Vagina (tissue), 2 donors: Measurements from ENCODE around the gene PITPNM1. TPM values are rescaled to one million over a fixed set of nuclear protein-coding genes. Genes with fewer than 3 reads are reported as not detected.

Experiments
- DNase-seq, 2 donors: peaks; one replicate each; pipeline ENCODE4 v3.0.0-alpha.2; 2017; ENCODE audit errors: extremely low spot score in 2 of 2
- H3K27ac ChIP-seq: fragments of 200-600 bp; sonication (generic); one replicate; pipeline ENCODE4 v1.5.1; 2019
- H3K27me3 ChIP-seq: fragments of 200-600 bp; sonication (generic); one replicate; pipeline ENCODE4 v1.5.1; 2019
- H3K36me3 ChIP-seq, 2 donors: fragments of 200-600 bp; sonication (generic); one replicate each; pipeline ENCODE4 v1.5.1; 2017 to 2019
- H3K4me1 ChIP-seq: fragments of 200-600 bp; sonication (generic); one replicate; pipeline ENCODE4 v1.5.1; 2019
- H3K4me3 ChIP-seq, 2 donors: fragments of 200-600 bp; sonication (generic); 1 replicate in 1 of 2; 2 replicates in 1 of 2; pipeline ENCODE4 v1.5.1; 2016 to 2019
- H3K9me3 ChIP-seq: fragments of 200-600 bp; sonication (generic); one replicate; pipeline ENCODE4 v1.5.1; 2019
- POLR2A ChIP-seq, 2 donors: fragments of 450-650 bp; IDR thresholded peaks; one replicate each; pipeline ENCODE4 v1.6.1; 2017; ENCODE audit warnings: antibody characterized with exemption in 2 of 2, mild to moderate bottlenecking in 2 of 2, moderate library complexity in 2 of 2
- POLR2AphosphoS5 ChIP-seq, 2 donors: sonication (generic); formaldehyde crosslinking; IDR thresholded peaks; one replicate each; pipeline ENCODE4 v1.9.0; 2017; ENCODE audit warnings: antibody characterized with exemption in 2 of 2, mild to moderate bottlenecking in 2 of 2, low read depth in 1 of 2; ENCODE audit not compliant: insufficient read depth in 1 of 2
- intact Hi-C: fragments of 100-400 bp; cut with DNase I; formaldehyde crosslinking; loops from one replicate; pipeline ENCODE4 v1.15.1; 2023
- total RNA-seq: library from RNA; depleted of rRNA; stranded (reverse); fragments of >200 nt; gene quantifications from one replicate; pipeline ENCODE4 v1.2.3, GENCODE V29; 2016
- TF ChIP-seq, protein P1 (sequence below), 3 experiments: fragments of 450-650 bp in 2 of 3; fragments of 200-600 bp in 1 of 3; sonication (generic) in 1 of 3; IDR thresholded peaks; one replicate each; pipeline ENCODE4 v1.5.1; 2017 to 2019; ENCODE audit warnings: antibody characterized with exemption in 3 of 3, mild to moderate bottlenecking in 2 of 3, moderate library complexity in 2 of 3

PITPNM1 gene
- total RNA-seq, 1 donor from 2014 or later, result 21.9 TPM

DNA sequence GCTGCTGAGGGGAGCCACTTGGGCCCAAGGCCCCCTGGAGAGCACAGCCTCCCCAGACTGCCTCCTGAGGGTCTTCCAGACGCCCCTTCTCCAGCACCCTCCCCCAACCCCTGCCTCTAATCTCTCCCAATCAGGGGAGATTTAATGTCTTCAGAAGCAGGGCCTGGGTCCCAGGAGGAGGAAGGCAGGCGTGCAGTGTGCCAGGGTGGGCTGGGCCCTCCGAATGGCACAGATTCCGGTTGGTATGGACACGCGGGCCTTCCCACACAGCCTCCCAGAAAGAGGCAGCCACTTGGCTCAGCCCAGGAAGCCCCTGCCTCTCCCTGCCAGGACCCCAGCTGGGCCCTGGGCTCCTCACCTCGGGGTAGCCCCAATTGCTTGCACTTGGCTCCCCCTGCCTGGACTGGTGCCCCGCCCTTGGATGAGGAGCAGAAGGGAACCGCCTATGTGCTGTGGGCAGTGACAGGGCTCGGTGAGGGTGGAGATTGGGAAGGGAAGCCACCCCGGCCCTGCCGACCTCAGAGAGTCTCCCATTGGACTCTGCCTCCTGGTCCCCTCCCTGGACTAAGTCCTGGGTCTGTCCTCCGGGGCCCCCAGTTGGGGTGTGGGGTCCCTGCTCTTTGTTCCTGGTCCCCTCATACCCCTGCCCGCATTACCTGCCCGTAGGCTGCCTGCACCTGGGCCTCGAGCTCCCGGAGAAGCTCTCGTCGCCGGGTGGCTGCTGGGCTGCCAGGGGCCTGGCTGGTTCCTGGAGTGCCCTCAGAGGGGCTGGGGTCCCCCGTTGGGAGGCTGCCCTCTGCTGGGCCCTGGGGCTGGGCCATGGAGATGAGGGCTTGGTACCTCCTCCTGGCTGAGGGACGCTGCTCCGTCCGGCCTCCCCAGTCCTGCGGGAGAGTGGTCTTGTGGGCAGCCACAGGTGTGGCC, 18.7 kb upstream of the PITPNM1 start:
- Histone ChIP-seq H3K36me3 (no peaks in the 10 kb centered on the region), H3K4me3 (no peak overlapping the region), H3K9me3 (no peaks in the 10 kb centered on the region), H3K27me3 (no peaks in the 10 kb centered on the region), H3K4me1 (no peaks in the 10 kb centered on the region), H3K27ac (no peak overlapping the region)
- intact Hi-C loops, result no loop called here
- TF ChIP-seq, protein P1, sequence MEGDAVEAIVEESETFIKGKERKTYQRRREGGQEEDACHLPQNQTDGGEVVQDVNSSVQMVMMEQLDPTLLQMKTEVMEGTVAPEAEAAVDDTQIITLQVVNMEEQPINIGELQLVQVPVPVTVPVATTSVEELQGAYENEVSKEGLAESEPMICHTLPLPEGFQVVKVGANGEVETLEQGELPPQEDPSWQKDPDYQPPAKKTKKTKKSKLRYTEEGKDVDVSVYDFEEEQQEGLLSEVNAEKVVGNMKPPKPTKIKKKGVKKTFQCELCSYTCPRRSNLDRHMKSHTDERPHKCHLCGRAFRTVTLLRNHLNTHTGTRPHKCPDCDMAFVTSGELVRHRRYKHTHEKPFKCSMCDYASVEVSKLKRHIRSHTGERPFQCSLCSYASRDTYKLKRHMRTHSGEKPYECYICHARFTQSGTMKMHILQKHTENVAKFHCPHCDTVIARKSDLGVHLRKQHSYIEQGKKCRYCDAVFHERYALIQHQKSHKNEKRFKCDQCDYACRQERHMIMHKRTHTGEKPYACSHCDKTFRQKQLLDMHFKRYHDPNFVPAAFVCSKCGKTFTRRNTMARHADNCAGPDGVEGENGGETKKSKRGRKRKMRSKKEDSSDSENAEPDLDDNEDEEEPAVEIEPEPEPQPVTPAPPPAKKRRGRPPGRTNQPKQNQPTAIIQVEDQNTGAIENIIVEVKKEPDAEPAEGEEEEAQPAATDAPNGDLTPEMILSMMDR (IDR thresholded peaks at IDR 0.05), result no peak
- no peak for TF ChIP-seq POLR2AphosphoS5 (IDR thresholded peaks at IDR 0.05; ENCODE audit: insufficient read depth in 1 of 2, low read depth in 1 of 2)
- TF ChIP-seq POLR2A (IDR thresholded peaks at IDR 0.05), result no peak
- no peak for DNase-seq

DNA sequence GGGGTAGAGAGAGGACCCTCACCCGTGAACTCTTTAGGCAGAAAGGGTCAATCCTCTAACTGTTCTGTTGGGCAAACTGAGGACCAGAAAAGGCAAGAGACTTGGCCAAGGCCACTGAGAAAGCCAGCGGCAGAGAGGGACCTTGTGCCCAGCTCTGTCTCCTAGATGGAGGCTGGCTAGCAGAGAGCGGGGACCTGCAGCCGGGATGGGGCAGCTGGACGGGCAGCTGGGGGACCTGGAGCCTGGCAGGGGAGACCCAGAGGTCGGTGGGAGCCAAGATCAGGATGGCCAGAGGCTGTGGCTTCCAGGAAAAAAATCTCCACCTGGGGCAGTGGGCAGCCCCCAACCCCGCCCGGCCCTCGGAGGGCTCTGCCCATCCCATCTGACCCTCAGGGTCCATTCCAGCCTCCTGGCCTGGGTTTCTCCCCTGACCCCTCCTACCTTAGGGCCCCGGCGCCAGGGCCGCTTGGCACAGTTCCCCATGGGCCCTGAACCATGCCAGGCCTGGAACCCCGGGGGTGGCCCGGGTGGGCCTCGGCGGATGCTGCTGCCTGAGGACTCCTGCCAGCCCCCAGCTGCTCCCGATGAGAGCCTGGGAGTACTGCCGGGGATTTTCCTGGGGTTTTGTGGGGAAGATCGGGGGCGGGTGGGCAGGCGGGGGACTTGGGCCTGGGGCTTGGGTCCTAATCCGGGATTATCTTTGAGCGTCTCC, 17.8 kb upstream of the PITPNM1 start, which contains the start of gene CABP2:
TSS of gene CABP2 (minus strand) at position 603 of the 712 bp plus-strand sequence. CDS start at position 483, 120 bp downstream.
- Histone ChIP-seq H3K4me3 (no peak within 1 kb of the TSS), H3K4me1 (no peaks in the 10 kb centered on the region), H3K27me3 (no peaks in the 10 kb centered on the region), H3K9me3 (no peaks in the 10 kb centered on the region), H3K27ac (no peak within 1 kb of the TSS), H3K36me3 (no peaks in the 10 kb centered on the region)
- intact Hi-C loops, result no loop called here
- no peak for DNase-seq
- TF ChIP-seq POLR2AphosphoS5 (IDR thresholded peaks at IDR 0.05; ENCODE audit: insufficient read depth in 1 of 2, low read depth in 1 of 2) (no peak), POLR2A (IDR thresholded peaks at IDR 0.05) (no peak)
- TF ChIP-seq, protein P1 (IDR thresholded peaks at IDR 0.05), result no peak

GRCh38 chr11:67522338-67522737, 17.2 kb upstream of the PITPNM1 start:
- Histone ChIP-seq H3K27ac (no peak overlapping the region), H3K27me3 (no peaks in the 10 kb centered on the region), H3K4me1 (no peaks in the 10 kb centered on the region), H3K36me3 (no peaks in the 10 kb centered on the region), H3K4me3 (no peak overlapping the region), H3K9me3 (no peaks in the 10 kb centered on the region)
- TF ChIP-seq POLR2A (IDR thresholded peaks at IDR 0.05) (no peak), POLR2AphosphoS5 (IDR thresholded peaks at IDR 0.05; ENCODE audit: insufficient read depth in 1 of 2, low read depth in 1 of 2) (no peak)
- TF ChIP-seq, protein P1 (IDR thresholded peaks at IDR 0.05), result no peak
- no peak for DNase-seq
- intact Hi-C loops, result no loop called here

- no peaks in the 10 kb centered on the region for H3K36me3 ChIP-seq
- intact Hi-C loops, result no loop called here
Observed at GRCh38 chr11:67521924-67522323, 16.8 kb upstream of the PITPNM1 start.

More at GRCh38 chr11:67521924-67522323, 16.8 kb upstream of the PITPNM1 start:
- Histone ChIP-seq H3K27me3 (no peaks in the 10 kb centered on the region), H3K4me3 (no peak overlapping the region), H3K4me1 (no peaks in the 10 kb centered on the region), H3K27ac (no peak overlapping the region), H3K9me3 (no peaks in the 10 kb centered on the region)
- TF ChIP-seq, protein P1 (IDR thresholded peaks at IDR 0.05), result no peak
- TF ChIP-seq POLR2A (IDR thresholded peaks at IDR 0.05), result no peak
- DNase-seq, result no peak
